ENCODE results near the gene C12orf57.

Gene C12orf57

GRCh38 chr12:6965714-6966113 lies 21.9 kb downstream of the C12orf57 start:
- TF ChIP-seq REST (IDR thresholded peaks at IDR 0.05; ENCODE audit: insufficient replicate concordance, low read depth) (no peak), POLR2AphosphoS5 (IDR thresholded peaks at IDR 0.05; ENCODE audit: low read depth) (no peak), CTCF (IDR thresholded peaks at IDR 0.05; ENCODE audit: insufficient read depth, low read length) (no peak), SPI1 (IDR thresholded peaks at IDR 0.05; ENCODE audit: borderline replicate concordance, low read depth) (no peak), GABPA (IDR thresholded peaks at IDR 0.05; ENCODE audit: low read depth) (no peak)
- Histone ChIP-seq H3K27me3 (ENCODE audit: insufficient read depth, poor library complexity, severe bottlenecking) (no peaks in the 10 kb centered on the region), H3K27ac (replicated peaks) (peak overlapping the region; percentile 50), H3K4me3 (replicated peaks; ENCODE audit: insufficient read depth, low read length) (no peak overlapping the region)
- DNase-seq (ENCODE audit: low read depth in 1 of 2, low spot score in 1 of 2), result no peak

- no peak overlapping the region for H3K27ac ChIP-seq (replicated peaks)
These were observed 22.5 kb downstream of the C12orf57 start for GRCh38 chr12:6966351-6966750.

GRCh38 chr12:6967651-6968100 lies 23.9 kb downstream of the C12orf57 start:
- Histone ChIP-seq H3K27me3 (ENCODE audit: insufficient read depth, poor library complexity, severe bottlenecking) (no peaks in the 10 kb centered on the region), H3K4me3 (replicated peaks; ENCODE audit: insufficient read depth, low read length) (no peak overlapping the region), H3K27ac (replicated peaks) (no peak overlapping the region)
- no peak for DNase-seq (ENCODE audit: low read depth in 1 of 2, low spot score in 1 of 2)
- TF ChIP-seq SPI1 (IDR thresholded peaks at IDR 0.05; ENCODE audit: borderline replicate concordance, low read depth), result no peak
- TF ChIP-seq REST (IDR thresholded peaks at IDR 0.05; ENCODE audit: insufficient replicate concordance, low read depth), result no peak
- TF ChIP-seq GABPA (IDR thresholded peaks at IDR 0.05; ENCODE audit: low read depth), result no peak
- no peak for TF ChIP-seq POLR2AphosphoS5 (IDR thresholded peaks at IDR 0.05; ENCODE audit: low read depth)

More at GRCh38 chr12:6966351-6966750, 22.5 kb downstream of the C12orf57 start:
- TF ChIP-seq GABPA (IDR thresholded peaks at IDR 0.05; ENCODE audit: low read depth) (no peak), CTCF (IDR thresholded peaks at IDR 0.05; ENCODE audit: insufficient read depth, low read length) (no peak), POLR2AphosphoS5 (IDR thresholded peaks at IDR 0.05; ENCODE audit: low read depth) (no peak), REST (IDR thresholded peaks at IDR 0.05; ENCODE audit: insufficient replicate concordance, low read depth) (no peak), SPI1 (IDR thresholded peaks at IDR 0.05; ENCODE audit: borderline replicate concordance, low read depth) (no peak)
- Histone ChIP-seq H3K4me3 (replicated peaks; ENCODE audit: insufficient read depth, low read length) (no peak overlapping the region), H3K27me3 (ENCODE audit: insufficient read depth, poor library complexity, severe bottlenecking) (no peaks in the 10 kb centered on the region)
- no peak for DNase-seq (ENCODE audit: low read depth in 1 of 2, low spot score in 1 of 2)
